DMS 273 (cell line): ENCODE measurements around the gene WDR18.

ENCODE experiments used
- DNase-seq: peaks from one replicate; lab custom pipeline; 2025; ENCODE audit not compliant: unreplicated experiment; lab: John Stamatoyannopoulos, UW

WDR18 gene

DNA sequence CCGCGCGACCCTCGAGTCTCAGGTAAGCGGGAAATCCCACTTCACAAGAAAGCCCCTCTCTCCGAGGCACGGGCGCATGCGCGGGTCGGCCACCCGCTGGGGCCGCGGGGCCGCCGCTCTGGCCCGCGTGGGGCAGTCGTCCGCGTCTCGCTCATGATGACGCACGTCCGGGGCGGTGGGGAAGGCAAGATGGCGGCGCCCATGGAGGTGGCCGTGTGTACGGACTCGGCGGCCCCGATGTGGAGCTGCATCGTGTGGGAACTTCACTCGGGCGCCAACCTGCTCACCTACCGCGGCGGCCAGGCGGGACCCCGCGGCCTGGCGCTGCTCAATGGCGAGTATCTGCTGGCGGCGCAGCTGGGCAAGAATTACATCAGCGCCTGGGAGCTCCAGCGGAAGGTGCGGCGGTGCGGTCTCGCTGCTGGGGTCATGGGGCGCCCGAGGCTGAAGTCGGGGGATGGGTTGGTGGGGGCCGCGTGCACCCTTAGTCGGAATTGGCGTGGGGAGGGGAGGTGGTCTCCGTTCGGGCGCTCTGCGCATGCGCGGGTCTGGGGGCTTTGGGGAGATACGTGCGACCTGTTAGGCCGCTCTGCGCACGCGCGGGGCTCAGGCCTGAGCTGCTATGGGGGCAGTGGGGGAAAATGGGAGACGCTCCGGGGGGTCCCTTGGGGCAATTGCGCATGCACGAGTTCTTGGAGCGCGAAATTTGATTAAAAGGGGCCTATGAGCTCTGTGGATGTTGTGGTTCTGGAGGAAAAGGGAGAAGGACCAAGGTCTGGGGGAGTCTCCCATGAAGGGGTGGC, at the start of gene WDR18:
TSS of gene WDR18 (plus strand) at position 181 of the 803 bp plus-strand sequence. CDS start at position 190, 9 bp downstream.
- DNase-seq = peak; percentile 97

- peak; percentile 97 for DNase-seq
These were observed 49.2 kb upstream of the WDR18 start for GRCh38 chr19:934865-935479.

- DNase-seq = no peak
These were observed 48.0 kb upstream of the WDR18 start for GRCh38 chr19:936175-936546.

- no peak for DNase-seq
These were observed 46.9 kb upstream of the WDR18 start for GRCh38 chr19:937259-937694.

GRCh38 chr19:938233-938923, 45.8 kb upstream of the WDR18 start:
- DNase-seq = no peak

GRCh38 chr19:939439-939838, 44.7 kb upstream of the WDR18 start:
- DNase-seq = no peak

- no peak for DNase-seq
These were observed 44.2 kb upstream of the WDR18 start for GRCh38 chr19:939922-940321.

- peak; percentile 94 for DNase-seq
These were observed 43.4 kb upstream of the WDR18 start for GRCh38 chr19:940591-941291.

DNA sequence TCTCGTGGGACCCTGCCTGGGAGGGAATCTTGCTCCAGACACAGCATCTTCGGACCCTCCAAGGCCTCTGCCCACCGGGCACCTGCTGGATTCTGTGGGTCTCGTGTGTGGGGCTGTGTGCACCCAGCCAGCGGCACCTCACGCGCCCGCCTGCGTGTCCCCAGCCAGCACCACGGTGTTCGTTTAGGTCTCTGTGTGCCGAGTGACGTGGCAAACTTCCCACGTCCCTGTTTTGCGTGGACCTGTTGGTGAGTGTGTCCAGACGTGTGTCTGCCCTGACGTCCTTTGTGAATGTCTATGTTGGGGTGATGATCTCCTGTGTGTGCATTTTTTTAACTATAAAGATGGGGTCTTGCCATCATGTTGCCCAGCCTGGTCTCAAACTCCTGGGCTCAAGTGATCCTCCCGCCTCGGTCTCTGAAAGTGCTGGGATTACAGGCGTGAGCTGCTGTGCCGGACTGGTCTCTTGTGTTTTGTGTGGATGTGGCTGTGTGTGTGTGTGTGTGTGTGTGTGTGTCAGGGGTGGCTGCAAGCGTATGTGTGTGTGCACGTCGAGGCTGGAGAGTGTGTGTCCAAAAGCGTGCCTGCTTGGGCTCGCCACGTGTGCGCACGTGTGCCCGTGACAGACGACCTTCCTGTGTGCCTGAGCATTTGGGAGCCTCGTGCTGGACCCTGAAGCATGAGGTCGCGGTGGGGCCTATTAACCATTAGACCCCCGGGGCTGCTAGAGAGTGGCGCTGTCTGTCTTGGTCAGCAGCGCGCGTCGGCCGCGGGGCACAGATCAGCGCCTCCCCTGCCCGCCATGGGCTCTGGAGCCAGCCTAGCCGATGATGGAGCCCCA, 42.6 kb upstream of the WDR18 start:
- no peak for DNase-seq

DNA sequence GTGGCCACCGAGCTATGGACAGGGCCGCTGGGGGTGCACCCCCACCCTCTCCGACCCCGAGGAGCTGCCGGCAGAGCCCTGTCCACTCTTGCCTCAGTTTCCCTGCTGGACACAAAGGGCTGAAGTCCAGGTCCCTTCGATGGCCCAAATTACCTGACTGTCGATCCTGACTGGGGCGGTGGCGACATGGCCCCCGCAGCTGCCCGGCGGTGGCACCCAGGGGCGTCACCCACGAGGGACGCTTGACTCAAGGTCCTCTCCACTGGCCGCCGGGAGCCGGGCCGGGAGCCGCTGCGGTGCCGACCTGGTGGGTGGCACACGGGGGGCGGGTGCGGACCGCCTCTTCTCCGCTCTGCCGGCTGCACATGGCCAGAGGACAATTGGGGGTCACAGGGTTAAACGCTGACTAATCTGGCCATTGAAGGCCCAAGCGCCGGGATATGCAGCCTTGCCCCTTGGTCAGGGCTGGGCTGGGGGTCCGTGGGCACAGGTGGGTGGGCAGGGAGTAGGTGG, 42.0 kb upstream of the WDR18 start:
- no peak for DNase-seq

DNA sequence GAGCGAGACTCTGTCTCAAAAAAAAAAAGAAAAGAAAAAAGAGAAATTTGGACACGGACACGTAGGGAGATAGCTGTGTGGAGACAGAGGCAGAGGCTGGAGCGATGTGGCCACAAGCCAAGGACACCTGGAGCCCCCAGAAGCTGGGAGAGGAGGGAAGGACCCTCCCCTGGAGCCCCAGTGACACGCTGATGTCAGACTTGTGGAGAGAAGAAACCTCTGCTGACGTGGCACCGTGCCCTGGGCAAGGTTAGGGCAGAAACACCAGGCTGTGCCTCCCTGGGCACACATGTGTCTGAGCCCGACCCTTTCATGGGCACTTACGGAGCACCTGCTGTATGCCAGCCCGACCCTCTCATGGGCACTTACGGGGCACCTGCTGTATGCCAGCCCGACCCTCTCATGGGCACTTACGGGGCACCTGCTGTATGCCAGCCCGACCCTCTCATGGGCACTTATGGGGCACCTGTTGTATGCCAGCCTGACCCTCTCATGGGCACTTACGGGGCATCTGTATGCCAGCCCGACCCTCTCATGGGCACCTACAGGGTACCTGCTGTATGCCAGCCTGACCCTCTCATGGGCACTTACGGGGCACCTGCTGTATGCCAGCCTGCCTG, 40.5 kb upstream of the WDR18 start:
- DNase-seq = no peak

- DNase-seq = no peak
These were observed 40.0 kb upstream of the WDR18 start for GRCh38 chr19:944171-944567.

DNA sequence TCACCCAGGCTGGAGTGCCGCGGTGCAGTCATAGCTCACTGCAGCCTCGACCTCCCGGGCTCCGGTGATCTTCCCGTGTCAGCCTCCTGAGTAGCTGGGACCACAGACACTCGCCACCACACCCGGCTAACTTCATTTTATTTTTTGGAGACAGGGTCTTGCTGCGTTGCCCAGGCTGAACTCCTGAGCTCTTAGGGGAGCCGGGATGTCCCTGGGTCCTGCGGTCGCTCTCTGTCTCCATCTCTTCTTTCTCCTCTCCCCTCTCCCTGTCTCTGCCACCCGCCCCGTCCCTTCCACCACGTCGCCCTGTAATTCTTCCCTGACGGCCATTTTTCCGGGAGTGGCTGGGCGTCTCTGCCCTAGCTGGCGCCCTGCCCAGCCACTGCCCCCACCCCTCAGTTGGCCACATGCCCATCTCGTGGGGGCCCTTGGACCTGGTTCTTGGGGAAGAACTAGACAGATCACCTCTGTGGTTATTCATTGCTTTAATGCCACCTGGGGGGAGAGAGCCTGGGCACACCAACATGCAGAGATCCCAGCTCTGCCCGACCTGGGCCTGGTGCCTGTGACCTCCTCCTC, 39.4 kb upstream of the WDR18 start:
- peak; percentile 48 for DNase-seq

DNA sequence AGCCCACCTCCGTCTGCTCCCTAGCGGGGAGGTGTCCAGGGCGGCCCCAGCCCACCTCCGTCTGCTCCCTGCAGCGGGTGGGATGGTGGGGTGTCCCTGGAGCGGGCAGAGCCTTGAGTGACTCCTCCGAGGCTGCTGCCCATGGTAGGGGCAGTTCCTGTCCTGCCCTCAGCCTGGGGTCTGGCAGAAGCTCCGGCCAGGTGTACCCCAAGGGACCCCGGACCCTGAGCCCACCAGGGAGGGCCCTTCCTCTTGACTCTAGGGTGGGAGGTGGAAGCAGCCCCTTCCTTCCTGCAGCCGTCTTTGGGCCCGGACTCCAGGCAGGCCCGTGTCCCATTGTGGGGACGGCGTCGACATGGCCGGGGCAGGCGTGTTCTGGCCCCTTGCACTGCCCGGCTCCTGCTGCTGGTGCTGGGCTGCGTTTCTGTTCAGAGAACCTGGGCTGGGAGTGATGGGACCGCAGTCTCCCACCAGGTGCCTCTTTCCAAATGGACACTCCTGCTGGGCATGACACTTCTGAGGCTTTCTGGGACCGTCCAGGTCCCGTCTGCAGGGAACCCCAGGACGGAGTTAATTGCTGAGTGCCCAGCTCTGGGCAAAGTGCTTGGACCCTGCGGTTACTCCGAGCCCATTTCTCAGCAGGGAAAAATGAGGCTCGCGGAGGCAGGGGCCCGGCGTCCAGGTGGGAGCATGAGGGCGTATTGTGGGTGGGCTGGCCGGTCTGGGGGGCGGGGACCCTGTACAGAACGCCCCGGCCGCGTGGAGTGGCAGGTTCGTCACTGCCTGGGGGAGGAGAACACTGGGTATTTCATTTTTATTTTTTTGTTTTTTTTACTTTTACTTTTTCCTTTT, 38.5 kb upstream of the WDR18 start:
- DNase-seq = no peak

DNA sequence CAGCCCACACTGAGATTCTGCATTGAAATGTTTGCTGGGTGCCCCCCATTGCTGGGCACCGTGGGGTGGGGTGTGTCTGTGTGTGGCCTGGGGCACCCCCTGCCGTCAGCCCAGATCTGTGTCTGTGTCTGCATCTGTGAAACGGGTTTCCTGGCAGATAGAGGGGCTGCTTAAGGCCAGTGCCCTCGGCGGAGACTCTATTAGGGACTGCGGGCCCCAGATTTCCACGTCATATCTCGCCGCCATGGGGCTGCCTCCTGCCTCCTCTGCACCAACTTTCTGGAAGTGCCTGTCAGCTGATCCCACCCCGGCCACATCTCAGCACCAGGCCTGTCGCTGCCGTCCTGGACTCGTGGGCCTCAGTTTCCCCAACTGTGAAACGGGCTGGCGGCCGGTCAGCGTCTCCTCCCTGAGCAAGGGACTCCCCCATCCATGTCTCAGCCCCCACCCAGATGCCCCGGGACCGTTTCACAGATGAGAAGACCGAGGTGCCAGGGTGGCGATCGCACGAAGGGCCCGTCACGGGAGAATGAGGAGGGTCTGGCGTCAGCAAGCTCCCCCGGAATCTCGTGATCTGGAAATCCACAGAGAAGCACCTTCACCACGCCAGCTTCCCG, 36.9 kb upstream of the WDR18 start:
- DNase-seq = no peak

DNA sequence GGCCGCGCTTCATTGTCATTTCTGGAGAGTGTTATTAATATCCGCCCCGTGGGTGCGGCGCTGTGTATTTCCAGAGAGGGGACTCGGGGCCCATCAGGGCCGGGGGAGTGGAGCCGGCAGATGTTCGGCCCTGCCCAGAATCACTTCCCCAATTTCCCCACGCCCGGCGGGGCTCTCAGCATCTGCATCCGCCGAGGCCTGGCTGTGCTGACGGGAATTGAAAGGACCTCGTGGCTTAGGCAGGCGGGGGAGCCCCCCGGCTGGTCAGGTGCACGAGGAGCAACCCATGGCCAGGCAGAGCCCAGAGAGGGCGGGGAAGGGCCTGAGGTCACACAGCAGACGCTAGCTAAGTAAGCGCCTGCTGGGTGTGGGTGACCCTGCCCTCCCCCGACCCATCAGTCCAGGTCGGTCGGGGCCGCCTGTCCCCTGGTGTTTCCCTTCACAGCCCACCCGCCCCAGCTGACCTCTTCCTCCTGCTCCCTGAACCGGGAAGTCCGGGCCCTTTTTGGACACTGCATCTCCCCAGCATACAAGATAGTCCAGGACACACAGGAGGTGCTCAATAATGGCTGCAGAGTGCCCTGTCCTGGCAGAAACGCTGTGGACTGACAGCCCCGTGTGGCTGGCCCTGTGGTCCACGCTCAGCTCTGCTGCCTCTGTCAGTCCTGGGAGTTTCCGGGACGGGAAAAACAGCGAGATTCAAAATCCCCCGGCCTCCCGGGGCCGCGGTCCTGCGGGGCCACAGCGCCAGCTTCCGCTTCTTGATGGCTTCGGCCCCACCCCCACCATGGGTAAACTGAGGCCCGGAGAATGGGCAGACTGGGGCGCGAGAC, 36.2 kb upstream of the WDR18 start:
- DNase-seq = no peak

DNA sequence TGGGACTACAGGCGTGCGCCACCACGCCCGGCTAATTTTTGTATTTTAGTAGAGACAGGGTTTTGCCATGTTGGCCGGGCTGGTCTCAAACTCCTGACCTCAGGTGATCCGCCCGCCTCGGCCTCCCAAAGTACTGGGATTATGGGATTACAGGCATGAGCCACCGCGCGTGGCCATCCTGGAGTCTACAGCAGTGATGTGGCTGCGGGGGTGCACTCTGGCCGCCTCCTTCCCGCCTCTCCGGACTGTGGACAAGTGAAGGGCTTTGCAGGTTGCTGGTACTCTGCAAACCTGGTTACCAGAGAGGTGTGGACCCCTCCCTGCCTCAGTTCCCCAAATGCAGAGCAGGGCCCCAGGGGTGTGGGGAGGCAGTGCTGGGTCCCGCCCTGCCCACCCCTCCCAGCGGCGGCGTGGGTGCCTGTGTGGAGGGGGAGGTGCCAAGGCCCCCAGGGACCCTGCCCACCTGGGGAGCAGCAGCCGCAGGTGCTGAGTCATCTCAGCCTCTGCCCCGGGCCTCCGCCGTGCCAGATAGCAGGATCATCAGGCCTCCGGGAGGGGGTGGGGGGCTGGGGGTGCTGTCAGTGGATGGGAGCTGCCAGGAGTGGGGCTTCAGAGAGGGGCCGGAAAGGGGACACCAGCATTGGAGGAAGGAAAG, 35.2 kb upstream of the WDR18 start:
- DNase-seq = no peak
